NCI-H226 (cell line): Measurements from ENCODE around the gene RAVER2.
A peak's percentile ranks its signal among the peaks of the same experiment; 100 is the strongest.
"Not testable (repeated sequence)": the region's sequence is repeated elsewhere in the genome, so short reads cannot be mapped to it uniquely, and the experiment has no call there.

ENCODE experiments used
- DNase-seq: peaks from one replicate; pipeline ENCODE4 v3.0.0-alpha.2; 2015

Gene RAVER2

DNA sequence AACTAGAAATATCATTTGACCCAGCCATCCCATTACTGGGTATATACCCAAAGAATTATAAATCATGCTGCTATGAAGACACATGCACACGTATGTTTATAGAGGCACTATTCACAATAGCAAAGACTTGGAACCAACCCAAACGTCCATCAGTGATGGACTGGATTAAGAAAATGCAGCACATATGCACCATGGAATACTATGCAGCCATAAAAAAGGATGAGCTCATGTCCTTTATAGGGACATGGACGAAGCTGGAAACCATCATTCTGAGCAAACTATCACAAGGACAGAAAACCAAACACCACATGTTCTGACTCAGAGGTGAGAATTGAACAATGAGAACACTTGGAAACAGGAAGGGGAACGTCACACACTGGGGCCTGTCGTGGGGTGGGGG is 72.5 kb downstream of the RAVER2 start:
- DNase-seq: not testable (repeated sequence)

DNA sequence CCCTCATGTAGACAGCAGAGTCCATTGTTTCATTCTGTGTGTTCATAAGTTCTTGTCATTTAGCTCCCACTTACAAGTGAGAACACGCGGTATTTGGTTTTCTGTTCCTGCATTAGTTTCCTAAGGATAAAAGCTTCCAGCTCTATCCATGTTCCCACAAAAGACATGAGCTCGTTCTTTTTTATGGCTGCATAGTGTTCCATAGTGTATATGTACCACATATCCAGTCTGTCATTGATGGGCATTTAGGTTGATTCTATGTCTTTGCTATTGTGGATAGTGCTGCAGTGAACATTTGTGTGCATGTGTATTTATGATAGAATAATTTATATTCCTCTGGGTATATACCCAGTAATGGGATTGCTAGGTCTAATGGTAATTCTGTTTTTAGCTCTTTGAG is 75.7 kb downstream of the RAVER2 start:
- DNase-seq: not testable (repeated sequence)

DNA sequence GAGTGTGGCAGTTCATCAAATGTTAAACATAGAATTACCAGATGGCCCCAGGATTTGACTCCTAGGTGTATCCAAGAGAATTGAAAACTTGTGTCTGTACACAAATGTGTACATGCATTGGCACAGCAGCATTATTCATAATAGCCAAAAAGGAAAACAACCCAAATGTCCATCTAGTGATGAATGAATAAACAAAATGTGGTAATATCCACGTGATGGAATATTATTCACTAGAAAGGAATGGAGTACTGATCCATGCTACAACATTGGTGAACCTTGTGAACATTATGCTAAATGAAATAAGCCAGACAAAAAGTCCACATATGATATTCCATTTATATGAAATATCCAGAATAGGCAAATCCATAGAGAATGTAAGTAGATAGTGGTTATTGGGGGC is 77.7 kb downstream of the RAVER2 start:
- no peak for DNase-seq

DNA sequence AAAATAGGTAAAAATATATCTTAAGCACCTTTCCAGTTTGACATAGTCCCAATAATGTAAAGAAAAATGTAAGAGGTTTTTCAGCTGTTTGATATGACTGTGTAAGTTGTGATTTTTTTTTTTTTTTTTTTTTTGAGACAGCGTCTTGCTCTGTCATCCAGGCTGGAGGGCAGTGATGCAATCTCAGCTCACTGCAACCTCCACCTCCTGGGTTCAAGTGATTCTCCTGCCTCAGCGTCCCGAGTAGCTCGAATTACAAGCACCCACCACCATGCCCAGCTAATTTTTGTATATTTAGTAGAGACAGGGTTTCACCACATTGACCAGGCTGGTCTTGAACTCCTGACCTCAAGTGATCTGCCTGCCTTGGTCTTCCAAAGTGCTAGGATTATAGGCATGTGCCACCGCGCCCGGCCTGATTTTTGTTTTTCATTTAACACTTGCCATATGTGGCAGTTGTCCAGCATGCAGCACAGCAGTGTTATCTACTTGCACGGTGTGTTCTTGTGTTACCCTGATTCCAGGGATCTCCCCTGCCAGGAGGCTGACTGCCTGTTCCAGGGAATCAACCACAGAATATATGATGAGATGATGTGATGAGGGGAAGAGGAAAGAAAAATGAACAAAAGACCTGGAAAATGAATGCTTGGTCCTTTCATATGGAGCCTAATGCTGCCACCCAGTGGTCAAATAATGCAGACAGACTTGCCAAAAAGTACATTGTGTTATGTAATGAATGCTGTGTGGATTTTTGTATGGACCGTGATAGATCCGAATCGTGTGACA is 79.0 kb downstream of the RAVER2 start:
- DNase-seq: peak; percentile 38

DNA sequence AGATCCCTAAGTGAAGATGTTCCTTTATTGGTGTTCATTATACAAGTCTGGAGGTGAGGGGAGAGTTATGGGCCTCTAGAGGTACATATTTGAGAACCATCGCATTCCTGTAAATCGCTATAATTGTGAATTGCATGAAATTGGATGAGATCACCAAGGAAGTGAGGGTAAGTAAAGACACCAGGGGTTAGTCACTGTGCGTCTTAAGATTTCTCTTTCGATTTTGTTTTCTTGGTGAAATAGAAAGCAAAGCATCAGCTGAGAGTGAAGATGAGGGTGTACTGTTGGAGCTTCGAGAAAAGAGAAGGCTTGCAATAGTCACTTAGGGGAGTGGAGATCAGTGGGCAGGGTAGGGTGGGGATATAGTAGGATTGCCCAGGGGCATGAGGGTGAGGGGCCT is 82.1 kb downstream of the RAVER2 start:
- DNase-seq: no peak

DNA sequence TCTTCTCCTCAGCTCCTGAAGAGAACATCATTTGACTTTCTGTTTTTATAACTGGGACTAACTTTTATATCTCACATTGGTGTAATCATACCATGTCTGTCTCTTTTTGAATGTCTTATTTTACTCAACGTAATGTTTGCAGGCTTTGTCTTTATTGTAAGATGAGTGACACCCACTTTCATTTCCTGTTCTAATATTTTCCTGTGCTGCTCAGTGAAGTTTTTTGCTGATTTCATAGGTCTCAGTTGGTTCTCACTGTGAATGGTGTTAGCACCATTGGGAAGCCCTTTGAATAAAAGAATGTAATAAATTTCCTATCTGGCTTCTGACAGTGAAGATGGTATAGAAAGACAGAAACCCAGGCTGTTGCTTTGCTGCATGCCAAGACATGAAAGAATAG is 84.0 kb downstream of the RAVER2 start:
- no peak for DNase-seq

DNA sequence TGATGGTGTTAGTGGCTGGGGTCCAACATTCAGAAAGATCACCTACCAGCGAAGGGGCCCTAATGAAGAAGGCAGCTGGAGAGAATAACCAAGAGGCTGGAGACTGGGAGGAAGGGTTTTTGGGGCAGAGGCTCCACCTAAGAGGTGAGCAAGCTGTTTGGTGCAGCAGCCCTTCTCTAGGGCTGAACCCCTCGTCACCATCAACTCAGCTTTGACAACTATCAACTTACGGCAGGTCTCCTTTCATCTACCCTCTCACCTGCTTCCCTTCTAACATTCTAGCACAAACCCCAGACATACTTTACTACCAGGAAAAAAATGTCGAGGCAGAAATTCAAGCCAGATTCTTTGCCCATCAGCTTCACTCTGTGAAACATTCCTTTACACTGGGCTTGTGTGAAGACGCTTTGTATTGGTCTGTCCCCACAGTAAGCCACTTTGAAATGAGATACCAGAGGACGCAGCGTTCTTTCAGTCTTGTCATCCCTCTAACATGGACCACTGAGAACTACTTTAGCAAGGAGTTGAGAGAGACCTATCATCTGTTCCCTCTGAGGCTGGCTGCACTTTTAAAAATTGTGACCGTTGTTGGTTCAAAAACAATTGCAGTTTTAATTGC is 84.6 kb downstream of the RAVER2 start:
- DNase-seq: no peak

DNA sequence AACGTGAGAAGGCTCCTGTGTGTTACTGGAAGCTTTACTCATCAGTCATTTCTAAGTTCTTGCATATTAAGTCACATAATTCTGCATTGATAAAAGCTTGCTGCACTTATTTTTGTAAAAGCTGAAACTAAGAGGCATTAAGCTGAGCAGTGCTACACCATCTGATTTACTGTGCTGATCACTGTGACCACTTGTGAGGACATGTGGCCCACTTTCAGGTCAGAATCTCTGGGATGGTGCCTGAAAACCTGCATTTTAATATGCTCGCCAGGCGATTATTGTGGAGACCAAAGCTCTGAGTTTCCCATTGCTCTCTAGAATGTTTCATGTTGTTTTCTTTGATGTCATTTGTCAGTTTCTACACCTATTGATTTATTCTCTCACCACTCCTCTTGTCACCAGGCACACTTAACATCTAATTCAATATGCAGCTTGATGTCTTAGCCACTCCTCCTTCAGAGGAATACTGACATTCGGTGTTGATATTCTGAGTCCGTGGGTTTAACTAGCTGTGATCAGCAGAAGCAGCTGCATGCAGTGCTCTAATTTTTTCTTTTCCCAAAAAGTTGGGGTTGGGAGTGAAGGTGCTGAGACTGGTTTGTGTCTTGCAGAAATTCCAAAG is 85.3 kb downstream of the RAVER2 start:
- no peak for DNase-seq

DNA sequence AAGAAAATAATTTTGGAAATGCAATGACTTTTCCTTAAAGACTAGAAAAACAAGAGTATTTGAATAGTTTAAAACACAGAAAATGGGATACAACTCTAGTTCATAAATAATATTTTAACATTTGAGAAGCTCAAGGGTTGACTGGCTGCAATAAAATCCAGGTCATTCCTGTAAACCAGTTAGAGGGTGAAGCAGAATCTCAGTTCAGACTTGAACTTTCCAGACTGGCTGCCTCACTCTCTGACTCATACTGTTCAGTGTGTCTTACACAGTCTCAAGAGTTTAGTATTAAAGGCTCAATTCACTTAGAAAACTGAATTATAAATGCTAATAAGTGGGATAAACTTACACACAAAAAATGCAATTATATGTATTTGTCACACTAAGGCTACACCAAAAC is 89.9 kb downstream of the RAVER2 start:
- DNase-seq: no peak

DNA sequence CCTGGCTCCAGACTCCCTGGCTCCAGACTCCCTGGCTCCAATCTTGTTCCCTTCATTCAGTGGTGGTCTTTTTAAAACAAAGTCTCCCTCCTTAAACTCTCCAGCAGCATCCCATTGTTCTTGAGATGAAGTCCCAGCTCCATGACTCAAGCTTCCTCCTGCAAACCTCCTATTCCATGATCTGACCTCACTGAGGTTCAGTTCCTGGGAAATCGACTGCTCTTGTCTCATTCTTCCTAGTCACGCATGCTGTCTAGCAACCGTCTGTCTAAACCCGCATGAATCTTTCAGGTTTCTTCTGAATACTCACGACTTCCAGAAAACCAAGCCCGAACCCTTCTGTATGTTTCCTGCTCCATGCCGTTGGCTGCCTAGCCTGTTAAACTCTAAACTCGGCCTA is 91.9 kb downstream of the RAVER2 start:
- DNase-seq: no peak

DNA sequence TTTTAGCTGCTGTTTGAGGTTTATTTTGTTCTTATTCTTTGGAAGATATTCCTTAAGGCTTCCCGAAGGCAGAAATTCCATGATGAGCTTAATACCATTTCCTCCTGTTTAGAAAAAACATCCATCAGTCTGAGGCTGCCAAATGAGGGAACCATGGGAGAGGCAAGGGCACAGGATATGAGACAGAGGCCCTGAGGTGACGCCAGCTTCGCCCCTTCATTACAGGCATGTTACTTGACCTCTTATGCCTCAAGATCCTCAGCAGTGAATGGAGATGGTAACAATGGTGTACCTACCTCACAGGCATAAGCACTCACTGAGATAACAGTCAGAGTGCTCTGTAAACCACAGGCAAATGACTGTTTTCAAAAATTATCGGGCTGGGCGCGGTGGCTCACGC is 93.6 kb downstream of the RAVER2 start:
- no peak for DNase-seq

DNA sequence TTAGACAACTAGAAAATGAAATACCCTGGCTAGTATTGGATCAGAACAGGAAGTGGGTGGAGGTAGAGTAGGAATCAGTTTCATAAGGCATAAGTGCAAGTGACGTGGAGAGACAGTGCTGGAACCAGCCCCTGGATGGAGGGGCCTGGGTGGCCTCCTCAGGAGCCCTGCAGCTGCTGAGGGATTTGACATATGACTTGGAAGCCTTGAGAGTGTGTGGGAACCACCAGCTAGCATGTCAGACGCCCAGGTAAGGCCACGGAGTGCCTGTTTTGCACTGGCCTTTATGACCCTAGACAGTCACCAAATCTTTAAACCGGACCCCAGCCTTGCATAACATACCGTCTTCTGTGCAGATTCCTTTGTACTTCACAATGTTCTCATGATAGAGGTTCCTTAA is 94.4 kb downstream of the RAVER2 start:
- no peak for DNase-seq

DNA sequence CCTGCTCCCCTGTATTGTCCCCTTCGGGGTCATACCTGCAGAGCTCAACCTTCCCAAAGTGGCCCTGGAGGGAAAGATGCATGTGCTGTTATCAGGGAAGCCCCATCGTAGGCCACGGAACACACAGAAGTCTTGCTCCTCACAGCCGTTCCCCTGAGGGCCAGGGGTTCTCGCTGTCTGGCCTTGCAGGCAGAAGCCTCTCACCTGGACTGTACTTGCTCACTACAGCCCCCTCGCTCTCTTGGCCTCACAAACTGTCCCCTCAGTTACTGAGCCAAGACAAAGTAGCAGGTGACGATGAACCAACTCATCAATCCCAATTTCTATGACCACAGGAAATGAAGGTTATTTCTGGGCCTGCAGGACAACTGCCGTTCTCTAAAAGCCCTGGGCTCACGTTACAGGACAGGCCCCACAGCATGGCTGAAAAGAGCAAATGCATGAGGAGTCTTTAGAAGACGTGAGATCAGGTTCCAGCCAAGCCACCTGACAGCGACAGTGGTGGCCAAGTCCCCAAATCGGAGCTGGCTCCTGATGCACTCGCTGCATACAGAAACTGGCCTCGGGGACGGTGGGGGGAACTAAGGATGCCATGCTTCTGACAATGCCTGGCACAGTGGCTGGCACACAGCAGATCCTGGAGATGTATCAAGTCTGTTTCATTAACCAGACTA is 95.0 kb downstream of the RAVER2 start:
- DNase-seq: no peak

DNA sequence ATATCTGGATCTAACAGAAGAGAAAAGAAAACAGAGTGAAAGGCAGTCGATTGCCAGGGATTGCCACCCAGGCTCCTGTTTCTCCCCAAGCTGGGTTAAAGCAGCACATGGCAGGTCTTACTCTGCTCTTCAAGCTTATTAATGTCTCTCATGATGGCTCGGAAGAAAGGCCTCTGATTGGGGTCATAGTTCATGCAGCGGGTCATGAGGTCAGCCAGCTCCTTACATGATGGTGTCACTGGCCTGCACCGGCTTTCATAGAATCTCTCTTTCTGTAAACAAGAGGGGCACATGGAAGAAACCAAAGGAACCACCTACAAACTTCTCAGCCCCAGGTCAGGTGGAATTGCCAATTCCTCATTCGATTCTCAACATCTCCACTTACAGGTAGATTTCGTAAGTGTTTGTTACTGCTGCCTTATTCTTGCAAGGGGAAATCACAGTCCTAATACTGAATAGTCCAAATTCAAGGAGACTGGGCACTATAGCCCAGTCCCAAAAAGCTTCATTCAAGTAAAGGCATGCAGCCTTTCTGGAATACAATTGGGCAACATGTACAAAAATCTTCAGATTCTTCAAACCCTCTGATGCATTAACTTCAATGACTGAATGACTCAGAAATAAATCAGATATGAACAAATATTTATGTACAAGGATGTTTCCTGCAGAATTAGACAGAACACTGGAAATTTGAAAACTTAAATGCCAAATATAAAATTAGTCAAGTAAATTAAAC is 96.6 kb downstream of the RAVER2 start:
- DNase-seq: no peak

DNA sequence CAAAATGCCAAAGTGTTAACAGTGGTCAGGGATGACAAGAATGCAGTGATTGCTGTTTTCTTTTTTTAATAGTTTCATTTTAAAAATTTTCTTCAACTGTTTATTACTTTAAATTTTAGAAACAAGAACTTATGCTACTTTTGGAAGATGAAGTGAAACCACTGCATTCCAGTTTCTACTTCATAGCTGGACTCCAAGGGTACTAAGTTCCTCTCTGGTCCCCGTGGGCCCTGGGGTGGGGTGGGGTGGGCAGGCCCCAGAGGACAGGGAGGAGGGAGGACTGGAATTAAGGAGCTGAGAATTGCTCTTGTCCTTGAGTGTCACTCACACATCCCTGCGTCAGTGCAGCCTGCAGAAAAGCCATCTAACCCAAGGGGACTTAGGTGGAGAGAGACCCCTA is 97.3 kb downstream of the RAVER2 start:
- DNase-seq: no peak

DNA sequence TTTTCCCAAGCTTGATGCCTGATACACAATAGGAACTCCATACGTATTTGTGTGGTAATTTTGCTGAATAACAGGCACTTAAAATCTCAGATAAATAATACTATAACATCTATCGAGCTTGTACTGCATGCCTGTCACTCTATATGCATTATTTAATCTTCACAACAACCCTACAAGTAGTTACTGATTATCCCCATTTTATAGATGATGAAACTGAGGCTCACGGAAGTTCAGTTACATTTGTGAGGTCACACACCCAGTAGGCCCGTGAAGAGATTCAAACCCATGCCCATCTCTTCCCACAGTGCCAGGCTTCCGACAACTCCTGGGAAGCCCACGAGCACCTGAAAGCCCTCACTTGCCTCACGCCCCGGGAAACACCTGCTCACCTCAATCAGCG is 98.8 kb downstream of the RAVER2 start:
- DNase-seq: no peak

DNA sequence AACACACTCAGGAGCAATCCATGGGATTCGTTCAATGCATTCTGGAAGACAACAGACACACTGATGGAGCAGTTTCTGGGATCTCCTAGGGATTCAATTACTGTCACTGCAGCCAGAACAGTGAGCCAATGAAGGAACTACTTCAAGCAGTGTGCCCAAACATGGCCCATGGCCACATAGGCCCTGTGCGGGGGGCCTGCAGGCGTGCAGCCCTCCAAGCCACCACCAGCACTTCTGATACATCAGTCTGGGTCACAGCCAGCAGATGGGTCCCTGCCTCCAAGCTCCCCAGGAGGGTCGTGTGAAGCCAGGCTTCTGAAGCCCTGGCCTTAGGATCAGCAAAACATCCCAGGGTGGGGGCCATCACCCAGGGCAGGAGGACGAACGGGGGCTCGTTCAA is 99.3 kb downstream of the RAVER2 start:
- no peak for DNase-seq

DNA sequence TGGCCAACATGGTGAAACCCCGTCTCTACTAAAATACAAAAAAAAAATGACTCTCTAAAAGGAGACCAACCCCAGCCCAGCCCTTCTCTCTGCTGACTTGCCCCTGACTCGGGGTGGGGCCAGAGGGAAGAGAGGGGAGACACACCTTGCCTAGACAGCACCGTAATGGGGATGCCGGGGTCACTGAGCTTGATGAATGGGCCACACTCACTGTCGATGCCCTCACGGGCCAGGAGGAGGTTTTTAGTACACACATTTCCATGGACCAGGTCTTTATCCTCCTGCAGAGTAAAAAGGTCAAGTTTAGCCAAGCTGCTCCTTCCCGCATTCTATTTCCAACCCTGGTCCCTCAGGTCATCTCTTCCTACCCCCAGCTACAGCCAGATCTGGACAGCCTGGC is 99.7 kb downstream of the RAVER2 start:
- DNase-seq: no peak

DNA sequence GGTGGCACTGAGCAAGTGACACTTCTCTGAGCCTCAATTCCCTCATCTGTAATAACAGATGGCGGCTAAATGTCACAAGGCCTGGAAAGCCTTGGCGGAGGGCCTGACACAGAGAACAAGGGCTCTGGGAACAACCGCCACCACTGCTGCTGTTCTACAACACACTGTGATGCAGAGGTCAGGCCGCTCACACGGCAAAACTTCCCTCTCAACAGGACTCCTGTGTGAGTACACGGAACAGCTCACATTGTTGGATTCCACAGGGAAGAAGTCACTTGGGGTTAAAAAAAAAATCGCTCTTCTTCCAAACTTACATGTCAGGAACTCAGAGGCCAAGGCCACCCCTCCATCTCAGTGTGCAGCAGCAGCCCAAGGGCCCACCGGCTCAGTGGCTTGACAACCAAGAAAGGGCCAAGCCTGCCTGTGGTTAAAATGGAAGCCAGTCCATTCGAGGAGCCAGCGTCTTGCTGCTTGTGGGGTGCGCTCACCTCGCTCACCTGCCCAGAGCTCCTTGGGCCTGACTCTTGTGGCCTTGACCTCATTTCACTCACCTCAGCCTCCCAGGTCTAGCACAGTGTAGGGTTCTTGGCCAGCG is 101.1 kb downstream of the RAVER2 start:
- no peak for DNase-seq

DNA sequence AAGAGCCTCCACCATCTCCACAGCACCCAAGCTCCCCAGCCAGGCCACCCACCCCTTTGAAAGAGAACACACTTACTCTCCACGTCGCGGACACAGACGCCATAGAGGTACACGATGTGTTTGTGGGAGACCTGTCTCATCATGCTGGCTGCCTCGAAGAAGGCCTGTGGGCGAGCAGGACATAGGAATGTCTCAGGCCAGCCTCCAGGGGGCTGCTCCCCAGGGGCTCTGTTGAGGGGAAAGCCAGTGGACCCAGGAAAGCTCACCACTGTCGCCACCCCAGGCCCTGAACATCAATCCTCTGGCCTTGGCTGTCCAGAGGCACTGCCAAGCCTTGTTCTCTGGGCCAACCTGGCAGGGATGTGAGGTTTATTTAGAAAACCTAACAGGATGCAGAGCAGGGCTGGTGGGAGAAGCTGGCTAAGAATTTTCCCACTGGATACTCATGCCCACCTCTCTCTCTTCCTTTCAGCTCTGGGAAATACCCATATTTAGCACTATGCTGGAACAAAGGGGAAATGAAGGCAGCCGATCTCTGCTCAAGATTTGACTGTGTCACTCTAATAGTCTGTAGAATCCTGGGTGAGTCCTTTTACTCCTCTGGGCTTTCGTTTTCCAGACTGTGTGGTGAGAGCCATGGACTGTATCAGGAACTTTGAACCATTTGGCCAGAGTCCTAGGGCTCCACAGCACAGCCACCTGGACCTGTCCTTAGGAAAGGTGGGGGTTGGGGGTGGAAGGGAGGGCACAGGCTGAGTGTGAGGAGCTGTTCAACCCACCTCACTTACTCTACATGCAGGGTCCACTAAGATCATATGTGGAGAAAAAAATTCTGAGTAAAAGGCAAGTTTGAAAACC is 101.9 kb downstream of the RAVER2 start:
- no peak for DNase-seq

DNA sequence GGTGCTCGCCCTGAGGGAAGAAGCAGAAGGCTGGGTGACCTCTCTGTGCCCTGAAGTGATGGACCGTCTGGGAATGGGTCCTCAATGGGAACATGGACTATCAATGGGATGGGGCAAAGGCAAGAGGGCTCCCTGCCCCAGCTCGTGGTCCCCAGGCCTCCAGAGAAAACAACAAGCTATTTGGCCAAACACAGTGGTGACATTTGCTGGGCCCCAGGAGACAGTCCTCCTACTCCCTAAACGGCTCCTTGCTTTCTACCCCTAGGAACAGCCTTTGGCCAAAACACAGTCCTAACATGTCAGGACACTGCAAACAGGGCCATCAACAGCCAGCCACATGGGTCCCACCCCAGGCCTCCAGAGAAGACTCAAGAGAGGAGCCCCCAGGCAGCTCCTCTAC is 102.8 kb downstream of the RAVER2 start:
- no peak for DNase-seq

DNA sequence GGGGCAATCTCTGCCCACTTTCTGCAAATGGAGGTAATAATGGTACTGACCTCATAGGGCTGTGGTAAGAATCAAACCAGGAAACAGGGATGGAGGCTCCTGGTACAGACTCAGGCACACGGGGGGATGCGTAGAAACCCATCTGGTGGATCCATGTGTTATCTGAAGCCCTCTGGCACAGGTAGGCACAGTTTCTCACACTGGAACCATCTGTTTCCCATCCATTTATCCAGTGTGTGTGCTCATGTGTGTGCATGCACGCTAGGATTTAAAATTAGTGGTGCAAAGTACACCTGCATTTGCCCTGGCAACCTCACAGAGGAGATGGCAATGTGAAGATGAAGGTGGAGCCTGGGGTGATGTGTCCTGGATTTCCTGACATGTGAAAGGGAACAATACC is 103.3 kb downstream of the RAVER2 start:
- no peak for DNase-seq
